Mucosa of rectum (tissue), 2 donors: Measurements from ENCODE around the gene MSRB1.

ENCODE experiments used
- H3K27ac ChIP-seq, 2 donors: one replicate each; pipeline ENCODE4 v1.7.0; 2013; ENCODE audit warnings: inconsistent platforms in 2 of 2, low read depth in 2 of 2, low read length in 2 of 2
- H3K27me3 ChIP-seq, 2 donors: one replicate each; pipeline ENCODE4 v1.7.0; 2013; ENCODE audit warnings: low read length in 2 of 2; ENCODE audit not compliant: control insufficient read depth in 2 of 2, insufficient read depth in 2 of 2
- H3K36me3 ChIP-seq, 2 donors: one replicate each; pipeline ENCODE4 v1.7.0; 2013; ENCODE audit warnings: low read length in 2 of 2; ENCODE audit not compliant: control insufficient read depth in 2 of 2, insufficient read depth in 2 of 2
- H3K4me1 ChIP-seq, 2 donors: one replicate each; pipeline ENCODE4 v1.7.0; 2013; ENCODE audit warnings: low read length in 2 of 2, mild to moderate bottlenecking in 1 of 2; ENCODE audit not compliant: control insufficient read depth in 2 of 2, insufficient read depth in 2 of 2
- H3K4me3 ChIP-seq, 2 donors: one replicate each; pipeline ENCODE4 v1.7.0; 2013; ENCODE audit warnings: low read length in 2 of 2
- H3K9ac ChIP-seq, 2 donors: one replicate each; pipeline ENCODE4 v1.7.0; 2013; ENCODE audit warnings: low read length in 2 of 2, low read depth in 1 of 2, mild to moderate bottlenecking in 1 of 2
- H3K9me3 ChIP-seq, 2 donors: one replicate each; pipeline ENCODE4 v1.7.0; 2013; ENCODE audit warnings: low read length in 2 of 2; ENCODE audit not compliant: control insufficient read depth in 2 of 2
- donor health status: healthy.
- donor health status: Normal muscosa, but diverticular disease.

Gene MSRB1

DNA sequence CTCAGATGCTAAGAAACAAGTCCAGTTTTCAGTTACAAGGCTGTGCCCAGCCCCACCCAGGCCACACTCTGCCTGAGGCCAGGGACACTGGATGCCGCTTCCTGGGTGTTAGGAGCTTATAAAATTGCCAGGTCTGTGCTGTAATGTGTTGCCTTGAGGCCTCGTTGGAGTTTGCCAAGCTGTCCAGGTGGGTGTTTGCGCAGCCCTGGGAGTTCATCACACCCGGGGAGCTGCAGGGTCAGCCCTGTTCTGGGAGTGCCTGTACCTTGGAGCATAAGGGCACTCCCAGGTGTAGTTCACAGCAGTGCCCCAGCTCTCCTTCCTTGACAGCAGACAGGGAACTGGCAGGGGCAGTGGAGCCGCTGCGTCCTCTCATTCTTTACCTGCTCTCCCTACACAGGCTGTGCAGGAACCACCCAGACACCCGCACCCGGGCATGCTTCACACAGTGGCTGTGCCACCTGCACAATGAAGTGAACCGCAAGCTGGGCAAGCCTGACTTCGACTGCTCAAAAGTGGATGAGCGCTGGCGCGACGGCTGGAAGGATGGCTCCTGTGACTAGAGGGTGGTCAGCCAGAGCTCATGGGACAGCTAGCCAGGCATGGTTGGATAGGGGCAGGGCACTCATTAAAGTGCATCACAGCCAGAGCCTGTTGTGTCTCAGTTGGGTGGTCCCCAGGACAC lies 42.6 kb upstream of the MSRB1 start:
- Histone ChIP-seq H3K4me1 (peaks cover 53 to 62% of the 10 kb centered on the region in 2 donors), H3K36me3 (peaks cover 14 to 16% of the 10 kb centered on the region in 2 donors), H3K9ac (peak overlapping the region; percentile 79 to 86), H3K4me3 (peak overlapping the region; percentile 68 to 76), H3K27ac (peak overlapping the region; percentile 96 to 98), H3K9me3 (no peaks in the 10 kb centered on the region), H3K27me3 (peaks cover 14 to 27% of the 10 kb centered on the region in 2 donors)

DNA sequence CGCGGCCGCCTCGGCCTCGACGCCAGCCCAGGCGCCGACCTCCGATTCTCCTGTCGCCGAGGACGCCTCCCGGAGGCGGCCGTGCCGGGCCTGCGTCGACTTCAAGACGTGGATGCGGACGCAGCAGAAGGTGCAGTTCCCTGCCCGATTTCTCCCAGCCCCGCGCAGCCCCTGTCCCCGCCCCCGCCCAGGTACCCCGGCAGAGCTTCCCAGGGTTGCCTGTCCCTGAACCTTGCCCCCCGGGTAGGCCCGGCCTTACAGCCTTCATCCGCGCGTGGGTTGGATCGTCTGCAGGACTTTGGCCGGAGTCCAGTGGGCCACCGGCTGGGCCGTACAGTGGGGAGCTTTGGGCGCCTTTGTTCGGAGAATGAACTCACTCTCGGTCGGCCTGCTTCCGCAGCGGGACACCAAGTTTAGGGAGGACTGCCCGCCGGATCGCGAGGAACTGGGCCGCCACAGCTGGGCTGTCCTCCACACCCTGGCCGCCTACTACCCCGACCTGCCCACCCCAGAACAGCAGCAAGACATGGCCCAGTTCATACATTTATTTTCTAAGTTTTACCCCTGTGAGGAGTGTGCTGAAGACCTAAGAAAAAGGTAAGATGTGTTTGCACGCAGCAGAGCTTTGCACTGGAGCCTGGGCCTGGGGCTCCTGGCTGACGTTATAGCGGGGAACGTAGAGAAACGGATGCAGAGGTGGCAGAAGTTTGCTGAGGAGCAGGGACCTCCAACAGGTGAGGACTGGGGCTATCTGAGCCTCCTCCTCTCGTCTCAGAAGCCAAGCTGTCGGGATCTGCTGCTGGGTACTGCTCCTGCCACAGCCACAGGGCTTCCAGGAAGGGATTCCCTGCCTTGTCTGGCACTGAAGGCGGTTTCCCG lies 41.6 kb upstream of the MSRB1 start:
- peak overlapping the region; percentile 79 to 86 for H3K9ac ChIP-seq
- H3K27ac ChIP-seq, result peak overlapping the region; percentile 96 to 98
- H3K36me3 ChIP-seq, result peaks cover 14 to 16% of the 10 kb centered on the region in 2 donors
- H3K27me3 ChIP-seq, result peaks cover 10 to 26% of the 10 kb centered on the region in 2 donors
- H3K4me1 ChIP-seq, result peaks cover 56 to 69% of the 10 kb centered on the region in 2 donors
- H3K4me3 ChIP-seq, result peak overlapping the region; percentile 68 to 76
- H3K9me3 ChIP-seq, result no peaks in the 10 kb centered on the region

DNA sequence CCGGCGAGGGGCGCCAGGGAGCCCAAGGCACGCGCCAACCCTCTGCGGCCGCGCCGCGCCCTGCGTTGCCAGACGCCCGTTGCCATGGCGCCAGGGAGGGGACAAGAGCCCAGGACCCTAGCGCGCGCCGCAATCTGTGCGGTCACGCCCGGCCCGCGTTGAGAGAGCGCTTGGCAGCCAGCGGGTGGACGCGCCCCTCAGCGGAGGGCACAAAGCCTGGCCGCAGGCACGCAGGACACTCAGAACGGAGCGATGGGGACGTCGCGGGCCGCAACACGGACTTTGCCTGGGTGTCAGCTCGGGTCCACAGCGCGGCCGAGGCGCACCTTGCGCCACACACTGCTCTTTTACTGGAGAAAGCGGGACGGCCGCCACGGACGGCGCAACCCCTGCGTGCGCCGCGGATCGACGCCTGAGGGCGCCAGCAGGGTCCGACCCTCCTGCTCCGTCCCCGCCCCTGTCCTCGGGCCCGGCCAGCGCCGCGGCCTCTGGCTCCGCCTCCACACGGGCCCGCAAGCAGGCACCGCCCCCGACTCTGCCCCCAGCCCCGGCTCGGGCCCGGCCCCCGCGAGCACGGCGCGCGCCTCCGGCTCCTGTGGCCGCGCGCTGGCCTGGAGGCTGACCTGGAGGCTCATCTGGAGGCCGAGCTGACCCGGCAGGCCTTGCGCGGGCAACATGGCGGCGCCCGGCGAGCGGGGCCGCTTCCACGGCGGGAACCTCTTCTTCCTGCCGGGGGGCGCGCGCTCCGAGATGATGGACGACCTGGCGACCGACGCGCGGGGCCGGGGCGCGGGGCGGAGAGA lies 40.7 kb upstream of the MSRB1 start, which contains the start of gene GFER:
GFER (plus strand) TSS at position 650 of the 803 bp plus-strand sequence; CDS start at position 676, 26 bp downstream.
- Histone ChIP-seq H3K9ac (peak within 1 kb of the TSS; percentile 79 to 86), H3K9me3 (no peaks in the 10 kb centered on the region), H3K4me3 (peak within 1 kb of the TSS; percentile 68 to 76), H3K36me3 (peaks cover 14 to 16% of the 10 kb centered on the region in 2 donors), H3K27ac (peak within 1 kb of the TSS; percentile 96 to 98), H3K27me3 (peaks cover 2 to 19% of the 10 kb centered on the region in 2 donors), H3K4me1 (peaks cover 54 to 68% of the 10 kb centered on the region in 2 donors)

DNA sequence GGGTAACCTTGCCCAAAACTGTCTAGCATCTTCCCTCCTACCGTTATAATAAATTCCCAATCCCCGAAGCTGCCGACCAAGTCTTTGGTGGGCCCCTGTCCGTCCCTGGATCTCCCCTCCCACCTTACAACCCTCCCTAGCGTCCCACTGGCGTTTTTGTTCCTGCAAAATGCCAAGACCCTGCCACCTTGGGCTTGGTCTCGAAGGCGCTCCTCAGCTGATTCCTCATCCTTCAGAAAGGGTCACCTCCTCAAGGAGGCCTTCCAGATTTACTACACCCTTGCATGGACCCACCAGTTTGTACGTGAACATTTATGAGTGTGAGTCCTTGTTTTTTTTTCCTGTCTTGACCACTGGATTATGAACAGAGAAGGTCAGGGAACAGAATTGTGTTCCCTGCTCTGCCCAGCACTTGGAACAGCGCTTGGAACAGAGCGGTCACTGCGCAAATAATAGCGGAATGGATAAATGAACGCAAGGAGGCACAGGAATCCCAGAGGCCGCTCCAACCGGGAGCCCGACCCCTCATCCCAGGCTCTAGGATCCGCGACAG lies 40.1 kb upstream of the MSRB1 start:
- H3K4me1 ChIP-seq, result peaks cover 57 to 72% of the 10 kb centered on the region in 2 donors
- H3K4me3 ChIP-seq, result peak overlapping the region; percentile 68 to 76
- peaks cover 18 to 19% of the 10 kb centered on the region in 2 donors for H3K36me3 ChIP-seq
- H3K9ac ChIP-seq, result peak overlapping the region; percentile 72 to 86
- peaks cover 0 to 14% of the 10 kb centered on the region in 2 donors for H3K27me3 ChIP-seq
- H3K9me3 ChIP-seq, result no peaks in the 10 kb centered on the region
- H3K27ac ChIP-seq, result peak overlapping the region; percentile 96 to 98

DNA sequence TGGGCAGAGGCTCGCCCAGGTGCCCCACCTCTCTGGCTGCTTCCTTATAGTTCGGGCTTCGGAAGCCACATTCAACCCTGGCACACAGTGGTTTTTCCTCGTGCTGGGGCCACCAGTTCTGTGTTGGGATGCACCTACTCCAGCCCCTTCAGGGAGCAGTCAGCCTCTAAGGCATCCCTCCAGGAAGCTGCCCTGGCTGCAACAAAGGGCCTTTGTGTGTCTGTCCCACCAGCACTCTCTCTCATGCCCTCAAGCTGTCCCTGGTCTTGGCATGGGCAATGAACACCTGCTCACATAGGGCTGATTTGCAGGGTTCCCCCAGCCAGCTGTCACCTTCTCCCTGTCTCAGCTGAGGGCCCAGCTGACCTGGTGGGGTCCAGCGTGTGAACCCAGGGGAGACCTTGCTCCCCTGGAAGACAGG lies 39.0 kb upstream of the MSRB1 start:
- Histone ChIP-seq H3K9me3 (no peaks in the 10 kb centered on the region), H3K36me3 (peaks cover 24% of the 10 kb centered on the region in 2 donors), H3K27me3 (peaks cover 0 to 14% of the 10 kb centered on the region in 2 donors), H3K9ac (peak overlapping the region; percentile 15 to 86), H3K4me1 (peaks cover 58 to 72% of the 10 kb centered on the region in 2 donors), H3K27ac (peak overlapping the region; percentile 96 to 98), H3K4me3 (peak overlapping the region; percentile 29 to 57)

DNA sequence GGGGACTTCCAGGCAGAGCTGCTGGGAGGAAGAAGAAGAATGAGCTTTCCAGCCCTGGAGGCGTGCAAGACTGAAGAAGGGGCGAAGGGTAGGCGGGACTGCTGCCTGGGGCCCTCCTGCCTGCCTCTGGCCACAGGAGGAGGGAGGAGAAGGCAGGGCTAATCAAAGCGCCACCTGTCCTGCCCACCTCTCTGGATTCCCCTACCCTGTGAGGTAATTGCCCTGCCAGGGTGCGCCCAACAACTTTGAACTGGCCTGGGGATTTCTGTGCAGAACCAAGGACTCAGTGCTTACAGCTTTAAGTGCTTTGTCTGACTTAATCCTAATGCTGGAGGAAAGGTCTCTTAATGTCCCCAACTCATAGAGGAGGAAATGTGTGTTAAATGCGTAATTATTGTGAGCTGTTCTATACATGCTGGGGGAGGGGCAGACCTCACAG lies 38.4 kb upstream of the MSRB1 start, which contains the start of gene NOXO1:
NOXO1 (minus strand) TSS at position 72 of the 439 bp plus-strand sequence. CDS start 290 bp downstream, outside the sequence.
- H3K4me1 ChIP-seq, result peaks cover 58 to 68% of the 10 kb centered on the region in 2 donors
- peak within 1 kb of the TSS; percentile 96 to 98 for H3K27ac ChIP-seq
- H3K9me3 ChIP-seq, result no peaks in the 10 kb centered on the region
- H3K36me3 ChIP-seq, result peaks cover 24% of the 10 kb centered on the region in 2 donors
- peak within 1 kb of the TSS; percentile 57 to 61 for H3K4me3 ChIP-seq
- H3K9ac ChIP-seq, result peak within 1 kb of the TSS; percentile 66 to 86
- peaks cover 0 to 14% of the 10 kb centered on the region in 2 donors for H3K27me3 ChIP-seq

DNA sequence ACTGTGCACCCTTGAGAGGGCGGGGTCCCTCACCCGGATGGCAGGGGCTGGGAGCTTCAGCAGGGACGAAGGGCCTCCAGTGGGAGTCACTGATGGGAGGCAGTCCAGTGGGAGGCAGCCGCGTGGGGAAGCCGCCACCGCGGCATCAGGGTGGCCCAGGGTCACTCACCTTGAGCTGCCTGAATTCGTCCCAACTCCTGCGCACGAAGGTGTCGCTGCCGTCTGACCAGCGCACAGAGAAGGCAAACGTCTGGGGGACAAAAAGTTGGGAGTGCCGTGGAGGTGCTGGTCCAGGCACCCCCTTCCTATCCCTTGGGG lies 37.7 kb upstream of the MSRB1 start:
- no peaks in the 10 kb centered on the region for H3K9me3 ChIP-seq
- H3K36me3 ChIP-seq, result peaks cover 24% of the 10 kb centered on the region in 2 donors
- peaks cover 51 to 61% of the 10 kb centered on the region in 2 donors for H3K4me1 ChIP-seq
- peak overlapping the region; percentile 66 to 86 for H3K9ac ChIP-seq
- H3K4me3 ChIP-seq, result peak overlapping the region; percentile 57 to 61
- H3K27ac ChIP-seq, result peak overlapping the region; percentile 96 to 98
- H3K27me3 ChIP-seq, result peaks cover 0 to 14% of the 10 kb centered on the region in 2 donors

DNA sequence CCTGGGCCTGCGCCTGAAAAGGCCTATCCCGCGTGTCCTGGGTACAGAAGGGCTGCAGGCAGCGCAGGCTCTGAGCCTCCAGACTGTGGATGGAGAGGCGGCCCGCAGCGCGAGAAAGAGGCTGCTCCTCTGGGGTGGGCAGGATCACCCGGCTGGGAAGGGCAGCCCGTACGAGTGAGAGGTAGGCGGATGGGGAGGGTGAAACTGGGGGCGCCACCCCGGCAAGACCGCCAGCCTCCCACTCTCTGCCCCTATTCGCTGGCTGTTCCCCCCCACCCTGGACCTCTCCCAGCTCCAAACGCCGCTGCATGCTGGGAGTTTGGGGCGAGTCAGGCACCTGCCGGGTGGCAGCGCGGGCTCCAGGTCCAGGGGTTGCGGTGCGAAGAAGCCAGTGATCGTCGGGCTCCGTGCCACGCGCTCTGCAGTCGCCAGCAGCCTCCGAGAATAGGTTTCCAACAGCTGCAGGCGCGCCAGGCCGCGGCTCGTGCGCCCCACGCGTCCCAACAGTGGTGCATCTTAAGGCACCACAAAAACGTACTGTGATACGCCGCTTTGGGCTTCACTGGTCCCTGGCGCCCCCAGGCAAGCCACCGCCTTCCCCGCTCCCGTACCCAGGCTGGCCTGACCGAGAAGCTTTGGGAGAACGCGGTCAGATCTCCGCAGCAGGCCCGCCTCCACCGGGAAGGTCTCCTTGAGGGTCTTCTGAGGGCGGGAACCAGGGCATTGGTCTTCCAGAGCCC lies 37.2 kb upstream of the MSRB1 start:
- H3K4me3 ChIP-seq, result peak overlapping the region; percentile 57 to 61
- H3K27me3 ChIP-seq, result peaks cover 0 to 14% of the 10 kb centered on the region in 2 donors
- H3K9ac ChIP-seq, result peak overlapping the region; percentile 70 to 86
- no peaks in the 10 kb centered on the region for H3K9me3 ChIP-seq
- H3K36me3 ChIP-seq, result peaks cover 28 to 29% of the 10 kb centered on the region in 2 donors
- H3K4me1 ChIP-seq, result peaks cover 46 to 56% of the 10 kb centered on the region in 2 donors
- H3K27ac ChIP-seq, result peak overlapping the region; percentile 96 to 98
